Suprapubic skin (tissue), 4 donors: ENCODE measurements around the gene SHQ1. TPM values are rescaled to one million over a fixed set of nuclear protein-coding genes. Genes with fewer than 3 reads are reported as not detected.

Experiments used
- DNase-seq, 2 donors: peaks; one replicate each; pipeline ENCODE4 v3.0.0-alpha.2; 2019; ENCODE audit warnings: low spot score in 2 of 2
- H3K27ac ChIP-seq: fragments of 200-600 bp; sonication (generic); one replicate; pipeline ENCODE4 v1.5.1; 2019
- H3K27me3 ChIP-seq: fragments of 200-600 bp; sonication (generic); one replicate; pipeline ENCODE4 v1.5.1; 2019
- H3K36me3 ChIP-seq: fragments of 200-600 bp; sonication (generic); one replicate; pipeline ENCODE4 v1.5.1; 2019
- H3K4me1 ChIP-seq: fragments of 200-600 bp; sonication (generic); one replicate; pipeline ENCODE4 v1.5.1; 2019
- H3K4me3 ChIP-seq: fragments of 200-600 bp; sonication (generic); one replicate; pipeline ENCODE4 v1.5.1; 2019; ENCODE audit warnings: mild to moderate bottlenecking
- H3K9me3 ChIP-seq: fragments of 200-600 bp; sonication (generic); one replicate; pipeline ENCODE4 v1.5.1; 2019
- CTCF ChIP-seq, 2 donors: fragments of 200-600 bp in 1 of 2; fragments of 450-650 bp in 1 of 2; sonication (generic) in 1 of 2; IDR thresholded peaks; one replicate each; pipeline ENCODE4 v1.5.1; 2016 to 2019; ENCODE audit warnings: antibody characterized with exemption in 2 of 2, mild to moderate bottlenecking in 1 of 2, moderate library complexity in 1 of 2
- EP300 ChIP-seq: sonication (generic); formaldehyde crosslinking; IDR thresholded peaks from one replicate; pipeline ENCODE4 v1.6.1; 2017; ENCODE audit warnings: antibody characterized with exemption
- POLR2A ChIP-seq, 2 donors: fragments of 450-650 bp; IDR thresholded peaks; one replicate each; pipeline ENCODE4 v1.6.1; 2017; ENCODE audit warnings: antibody characterized with exemption in 2 of 2, mild to moderate bottlenecking in 2 of 2, moderate library complexity in 2 of 2
- POLR2AphosphoS5 ChIP-seq, 3 donors: sonication (generic); formaldehyde crosslinking; IDR thresholded peaks; one replicate each; pipeline ENCODE4 v1.6.1; 2017; ENCODE audit warnings: antibody characterized with exemption in 3 of 3
- WGBS: methylation state at CpG from one replicate; pipeline ENCODE4 v1.1.5; 2018; 5-methylcytosine and 5-hydroxymethylcytosine counted together
- total RNA-seq, 4 donors: library from RNA; depleted of rRNA; stranded (reverse); fragments of >200 nt; gene quantifications; one replicate each; pipeline ENCODE4 v1.1.0, GENCODE V29; 2016

SHQ1 gene
- total RNA-seq, 4 donors from 2014 or later = 8.7 to 26.1 (median 13.5) TPM

GRCh38 chr3:72888546-72889309 is 40.5 kb upstream of the SHQ1 start:
- no peak for DNase-seq
- 18% methylated on average over 21 of the region's 21 CpGs for WGBS
- Histone ChIP-seq H3K36me3 (no peaks in the 10 kb centered on the region), H3K4me1 (peaks cover 43% of the 10 kb centered on the region), H3K9me3 (no peaks in the 10 kb centered on the region), H3K27ac (peak overlapping the region; percentile 56), H3K27me3 (peaks cover 3% of the 10 kb centered on the region), H3K4me3 (peak overlapping the region; percentile 59)
- TF ChIP-seq CTCF (IDR thresholded peaks at IDR 0.05) (no peak), POLR2AphosphoS5 (IDR thresholded peaks at IDR 0.05) (no peak), POLR2A (IDR thresholded peaks at IDR 0.05) (no peak), EP300 (no peak)

GRCh38 chr3:72887705-72888545 is 39.7 kb upstream of the SHQ1 start, which contains the start of gene GXYLT2:
TSS of gene GXYLT2 (plus strand) at chr3:72888046. CDS start at chr3:72888234, 188 bp downstream.
- H3K27ac ChIP-seq = peak within 1 kb of the TSS; percentile 56
- H3K9me3 ChIP-seq = no peaks in the 10 kb centered on the region
- H3K4me3 ChIP-seq = peak within 1 kb of the TSS; percentile 59
- H3K36me3 ChIP-seq = no peaks in the 10 kb centered on the region
- peaks cover 41% of the 10 kb centered on the region for H3K4me1 ChIP-seq
- no peak for TF ChIP-seq EP300
- no peak for TF ChIP-seq CTCF (IDR thresholded peaks at IDR 0.05)
- TF ChIP-seq POLR2AphosphoS5 (IDR thresholded peaks at IDR 0.05) = no peak
- no peak for TF ChIP-seq POLR2A (IDR thresholded peaks at IDR 0.05)
- DNase-seq = peak in 1 of 2 donors; percentile 75
- H3K27me3 ChIP-seq = peaks cover 3% of the 10 kb centered on the region
- 1% methylated on average over 63 of the region's 96 CpGs for WGBS

DNA sequence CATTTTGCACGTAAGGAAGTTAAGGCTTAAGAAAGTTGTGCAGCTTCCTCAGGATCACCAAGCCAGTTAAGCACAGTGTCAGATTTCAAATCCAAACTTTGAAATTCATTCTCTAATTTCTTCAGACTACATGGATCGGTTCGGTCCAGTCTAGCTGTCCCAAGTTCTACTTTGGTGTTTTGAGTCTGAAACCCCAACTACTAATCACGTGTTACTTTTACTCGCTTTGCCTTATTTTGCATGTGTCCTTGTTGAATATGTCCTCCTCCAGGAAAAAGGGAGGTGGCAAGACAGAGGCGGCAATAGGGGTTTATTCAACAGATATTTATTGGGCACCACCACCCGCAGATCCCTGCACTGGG is 39.1 kb upstream of the SHQ1 start:
- Histone ChIP-seq H3K27me3 (peaks cover 3% of the 10 kb centered on the region), H3K4me3 (peak overlapping the region; percentile 59), H3K4me1 (peaks cover 39% of the 10 kb centered on the region), H3K9me3 (no peaks in the 10 kb centered on the region), H3K36me3 (no peaks in the 10 kb centered on the region), H3K27ac (peak overlapping the region; percentile 45)
- TF ChIP-seq CTCF (IDR thresholded peaks at IDR 0.05) (no peak), POLR2A (IDR thresholded peaks at IDR 0.05) (no peak), POLR2AphosphoS5 (IDR thresholded peaks at IDR 0.05) (no peak), EP300 (no peak)
- DNase-seq = no peak
- WGBS = 2% methylated on average over 7 of the region's 7 CpGs

DNA sequence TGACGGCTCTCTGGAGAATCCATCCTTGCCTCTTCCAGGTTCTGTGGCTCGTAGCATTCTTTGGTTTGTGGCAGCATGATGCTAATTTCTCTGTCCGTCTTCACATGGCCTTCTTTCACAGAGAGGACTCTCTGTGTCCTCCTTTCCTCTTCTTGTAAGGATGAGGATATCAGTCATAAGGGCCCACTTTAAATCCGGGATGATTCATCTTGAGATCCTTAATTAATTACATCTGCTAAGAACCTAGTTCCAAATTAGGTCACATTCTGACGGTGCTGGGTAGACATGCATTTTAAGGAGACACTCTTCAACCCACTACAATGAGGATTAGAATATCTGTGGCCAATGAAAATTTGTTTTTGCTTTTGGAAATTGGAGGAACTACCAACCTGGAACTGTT is 23.9 kb upstream of the SHQ1 start:
- no peak overlapping the region for H3K4me3 ChIP-seq
- H3K4me1 ChIP-seq = no peaks in the 10 kb centered on the region
- TF ChIP-seq POLR2AphosphoS5 (IDR thresholded peaks at IDR 0.05) (no peak), EP300 (no peak), POLR2A (IDR thresholded peaks at IDR 0.05) (no peak), CTCF (IDR thresholded peaks at IDR 0.05) (no peak)
- no peak overlapping the region for H3K27ac ChIP-seq
- no peaks in the 10 kb centered on the region for H3K27me3 ChIP-seq
- no peak for DNase-seq
- no peaks in the 10 kb centered on the region for H3K36me3 ChIP-seq
- 55% methylated on average over 5 of the region's 5 CpGs for WGBS
- no peaks in the 10 kb centered on the region for H3K9me3 ChIP-seq
